Activated CD8-positive, alpha-beta memory T cell treated with anti-CD3 and anti-CD28 coated beads for 36 hours (primary cell): Measurements from ENCODE around the gene WLS. TPM values are rescaled to one million over a fixed set of nuclear protein-coding genes. Genes with fewer than 3 reads are reported as not detected.

Experiments used
- CTCF ChIA-PET: fragments of 350-600 bp; sonication (Branson Sonifier 250); formaldehyde crosslinking; loops from one replicate; lab custom pipeline; 2021; ENCODE audit warnings: antibody characterized with exemption; lab: Charles Lee
- POLR2A ChIA-PET: fragments of 350-600 bp; sonication (Branson Sonifier 250); formaldehyde crosslinking; loops from one replicate; lab custom pipeline; 2021; ENCODE audit warnings: antibody characterized with exemption; lab: Charles Lee
- total RNA-seq, 2 experiments: library from RNA; stranded (reverse); gene quantifications; one replicate each; pipeline ENCODE4 v1.2.3, GENCODE V29; 2021

WLS gene
- total RNA-seq, 2 experiments from 2014 or later, result not detected

DNA sequence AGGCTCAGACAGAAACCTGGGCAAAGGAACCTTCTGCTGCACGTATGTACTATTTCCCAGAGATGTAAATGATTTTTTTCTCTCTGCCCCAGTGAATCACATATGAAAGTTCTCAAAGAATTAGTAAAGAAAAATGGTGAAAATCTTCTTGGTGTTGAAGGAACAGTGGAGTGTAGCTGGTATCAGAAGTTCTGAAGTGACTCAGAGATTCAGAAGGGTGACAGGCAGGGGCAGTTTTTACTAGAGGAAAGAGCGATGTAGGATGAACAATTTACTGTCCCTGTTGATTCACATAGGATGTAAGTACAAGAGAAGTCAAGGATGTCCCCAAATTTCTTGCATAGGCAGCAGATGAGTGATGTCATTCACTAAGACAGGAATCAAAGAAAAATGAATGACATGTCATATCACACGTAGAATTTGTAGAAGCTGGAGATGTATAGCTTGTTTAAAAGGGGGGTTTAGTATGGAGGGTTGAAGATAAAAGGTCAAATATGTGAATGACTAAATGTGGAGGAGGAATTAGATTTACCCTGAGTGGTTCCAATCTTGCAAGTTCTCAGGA is 26.4 kb downstream of the WLS start:
- CTCF ChIA-PET, result no interaction called here
- POLR2A ChIA-PET, result no interaction called here

DNA sequence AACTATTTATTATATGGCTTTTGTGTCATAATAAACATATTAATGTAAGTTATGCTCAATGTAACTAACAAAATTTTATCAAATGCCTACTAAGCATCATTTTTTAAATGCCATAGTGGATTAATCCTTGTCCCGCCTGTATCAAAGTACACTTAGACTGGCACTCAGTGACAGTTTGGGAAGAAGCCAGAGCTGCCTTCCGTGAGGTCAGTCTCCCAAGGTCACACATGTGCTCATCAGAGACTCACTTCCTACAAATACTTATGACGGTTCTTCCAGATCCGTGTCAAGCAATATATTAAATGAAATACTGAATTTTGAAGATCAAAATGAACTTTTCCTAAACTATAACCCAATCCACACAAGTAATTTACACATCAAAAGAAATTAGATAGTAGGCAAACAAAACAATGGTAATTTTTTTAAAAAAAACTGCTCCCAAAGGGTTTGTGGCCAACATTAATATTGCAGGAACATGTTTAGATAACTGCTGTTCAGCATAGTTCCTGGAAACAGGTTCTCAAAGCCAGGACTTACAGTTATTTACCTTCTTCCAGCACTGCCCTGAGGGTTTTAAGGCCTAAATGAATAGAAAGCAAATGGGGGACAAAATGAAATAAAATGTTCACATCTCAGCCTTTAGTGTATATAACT is 27.2 kb downstream of the WLS start:
- ChIA-PET POLR2A (no interaction called here), CTCF (no interaction called here)

DNA sequence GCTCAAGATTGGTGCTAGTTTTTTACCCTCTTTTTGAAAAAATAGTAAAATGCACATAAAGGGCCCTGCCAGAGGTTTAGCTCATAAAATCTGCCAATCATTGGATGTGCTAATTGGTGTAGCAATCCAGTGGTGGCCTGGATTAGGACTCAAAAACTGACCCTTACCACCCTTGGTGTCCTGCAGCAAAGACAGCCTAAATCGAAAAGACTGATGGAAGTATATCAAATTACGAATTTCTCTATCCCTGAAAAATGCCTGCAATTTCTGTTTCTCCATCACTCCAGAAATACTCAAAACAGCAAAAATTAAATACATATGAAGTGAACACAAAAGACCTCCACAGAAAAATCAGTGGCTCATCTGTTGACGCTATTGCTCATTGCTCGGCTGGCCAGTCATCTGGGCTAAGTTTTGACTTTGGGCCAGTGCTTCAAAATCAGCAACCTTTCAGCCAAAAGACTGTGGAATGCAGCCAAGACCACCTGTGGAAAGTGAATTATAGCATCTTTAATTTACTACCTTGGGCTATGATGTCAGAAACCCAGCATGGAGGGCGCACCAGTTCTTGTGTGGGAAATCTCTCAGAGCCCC is 30.0 kb downstream of the WLS start:
- POLR2A ChIA-PET, result no interaction called here

DNA sequence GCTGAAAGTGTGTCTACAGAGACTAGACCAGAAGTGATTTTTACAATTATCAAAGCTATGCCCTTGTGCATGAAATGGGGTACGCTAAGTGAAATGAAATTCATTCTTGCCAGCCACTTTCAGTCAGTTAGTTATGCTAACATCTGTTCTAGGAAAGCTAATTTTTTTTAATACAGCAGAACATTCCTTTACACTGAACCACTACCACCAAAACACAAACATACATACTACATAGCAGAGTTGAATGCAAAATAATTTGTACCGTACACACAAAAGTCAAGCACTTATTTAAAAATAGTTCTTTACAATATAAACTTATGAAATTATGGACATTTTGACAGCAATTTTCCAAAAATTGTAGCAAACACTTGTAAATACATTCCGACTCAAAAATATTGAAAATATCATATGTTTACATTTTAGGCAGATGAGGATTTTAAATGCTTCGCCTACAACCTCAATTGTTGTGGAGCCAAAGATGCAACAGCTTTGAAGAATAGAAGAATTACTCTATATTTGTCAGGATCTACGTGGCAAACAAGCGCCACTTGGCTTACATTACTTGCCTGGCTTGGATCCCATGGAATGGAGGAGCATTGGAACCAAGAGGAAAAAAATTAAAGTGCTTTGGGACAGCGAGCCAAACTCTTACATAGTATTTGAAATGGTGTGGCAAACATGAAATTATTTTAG is 30.6 kb downstream of the WLS start:
- ChIA-PET CTCF (no interaction called here), POLR2A (no interaction called here)

More for the DNA sequence above, 30.0 kb downstream of the WLS start:
- CTCF ChIA-PET, result no interaction called here

DNA sequence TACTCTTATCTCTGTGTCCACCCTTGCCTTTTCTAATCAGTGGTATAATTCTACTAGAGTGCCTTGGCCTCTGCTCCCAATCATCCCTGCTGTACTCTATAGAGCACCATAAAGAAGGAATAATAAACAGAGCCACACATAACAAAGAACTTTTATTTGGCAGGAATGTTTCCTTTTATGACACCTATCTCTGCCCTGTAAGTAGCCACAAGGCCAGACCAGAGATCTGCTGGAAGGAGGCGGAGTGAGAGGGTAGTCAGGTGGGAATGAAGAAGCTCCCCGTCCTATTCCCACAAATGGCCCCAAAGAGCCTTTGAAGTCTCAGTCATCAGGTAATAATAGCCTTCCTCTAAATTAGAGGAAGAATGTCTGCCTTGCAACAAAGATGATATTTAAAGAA is 32.7 kb downstream of the WLS start:
- POLR2A ChIA-PET, result no interaction called here
- CTCF ChIA-PET, result no interaction called here

DNA sequence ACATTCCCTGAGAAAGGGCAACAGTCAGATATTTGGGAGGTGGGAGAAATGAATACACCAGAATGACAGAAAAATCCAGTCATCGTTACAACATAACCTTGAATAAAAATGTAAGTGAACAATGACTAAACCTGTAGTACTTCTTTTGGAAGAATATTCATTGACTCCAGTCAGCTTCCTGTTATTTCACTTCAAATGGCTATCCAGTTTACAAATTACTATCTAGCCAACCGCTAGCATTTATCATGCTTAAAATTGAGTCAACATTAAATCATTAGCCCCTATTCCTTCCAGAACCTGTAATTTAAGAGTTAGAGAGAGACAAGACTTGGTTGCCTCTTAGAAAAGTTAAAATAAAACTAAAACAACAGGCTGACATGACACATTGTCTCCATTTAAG is 33.6 kb downstream of the WLS start:
- CTCF ChIA-PET, result no interaction called here
- POLR2A ChIA-PET, result no interaction called here

DNA sequence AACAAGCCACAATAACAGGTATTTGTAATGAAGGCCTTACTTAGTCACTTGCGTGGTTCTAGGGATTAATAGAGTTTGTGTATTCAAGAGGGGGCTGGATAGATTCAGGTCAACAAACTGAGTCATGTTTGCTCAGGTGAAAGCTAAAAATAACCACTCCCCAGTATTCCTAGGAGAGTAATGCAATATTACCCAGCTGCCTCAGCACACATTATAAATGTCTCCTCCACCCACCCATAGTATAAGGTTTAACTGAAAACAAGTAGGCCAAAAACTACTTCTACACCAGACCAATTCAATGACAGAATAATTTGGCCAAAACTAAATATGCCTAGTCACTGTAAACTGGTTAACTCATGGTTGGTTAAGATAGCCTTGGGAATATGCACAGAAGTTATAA is 34.4 kb downstream of the WLS start:
- CTCF ChIA-PET, result no interaction called here

DNA sequence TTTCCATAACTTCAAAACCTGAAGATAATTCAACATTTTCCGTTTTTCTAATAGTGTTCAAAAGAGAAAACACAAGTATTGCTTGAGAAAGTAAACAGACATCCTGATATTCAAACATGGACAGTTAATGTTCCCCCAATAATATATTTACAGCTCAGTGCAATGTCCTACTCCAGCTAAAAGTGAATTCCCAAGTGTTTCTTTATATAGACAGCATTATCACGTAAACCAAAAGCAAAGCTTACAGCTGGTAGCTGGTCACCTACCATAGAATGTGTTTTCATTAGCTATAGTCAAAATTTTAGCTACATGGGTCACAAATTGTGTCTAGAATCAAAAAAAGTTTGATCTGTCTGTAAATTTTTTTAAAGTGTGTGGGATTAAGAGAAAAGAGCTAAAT is 34.9 kb downstream of the WLS start:
- ChIA-PET CTCF (no interaction called here), POLR2A (no interaction called here)

More for the DNA sequence above, 34.4 kb downstream of the WLS start:
- POLR2A ChIA-PET, result no interaction called here

DNA sequence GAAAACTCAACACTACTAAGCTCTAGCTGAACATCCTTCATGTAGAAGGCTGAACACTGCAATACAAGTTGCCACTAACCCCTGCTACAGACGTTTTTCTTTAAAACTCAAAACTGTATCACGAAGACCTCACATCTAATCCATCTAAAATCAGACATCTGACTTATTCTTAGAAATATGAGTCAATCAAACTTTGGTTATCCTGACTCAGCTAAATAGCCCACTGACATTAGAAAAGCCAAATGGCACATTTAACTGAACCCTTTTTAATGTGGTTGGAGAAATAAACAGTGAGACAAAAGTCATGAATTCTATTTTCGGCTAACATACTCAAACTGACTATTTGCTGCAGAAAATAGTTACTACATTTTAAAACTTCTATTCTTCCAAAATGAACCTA is 35.6 kb downstream of the WLS start:
- ChIA-PET POLR2A (no interaction called here), CTCF (no interaction called here)

DNA sequence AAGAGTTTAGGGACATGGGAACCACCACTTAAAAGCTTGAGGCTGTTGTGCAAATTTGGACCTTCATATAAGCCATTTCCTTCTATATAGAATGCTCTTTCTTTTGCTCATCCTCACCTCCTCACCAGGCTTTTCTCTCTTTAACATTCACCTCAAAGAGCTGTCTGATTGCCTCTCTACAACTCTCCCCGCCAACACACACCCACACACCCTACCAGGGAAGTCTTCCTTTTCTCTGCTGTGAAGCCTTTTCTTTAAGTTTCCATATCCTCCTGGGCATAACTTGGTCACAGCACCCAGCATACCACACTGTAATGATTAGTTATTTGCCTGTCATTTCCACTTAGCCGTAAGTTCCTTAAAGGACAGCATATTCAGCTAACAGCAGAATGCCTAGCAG is 40.6 kb downstream of the WLS start:
- CTCF ChIA-PET, result no interaction called here
- POLR2A ChIA-PET, result no interaction called here

DNA sequence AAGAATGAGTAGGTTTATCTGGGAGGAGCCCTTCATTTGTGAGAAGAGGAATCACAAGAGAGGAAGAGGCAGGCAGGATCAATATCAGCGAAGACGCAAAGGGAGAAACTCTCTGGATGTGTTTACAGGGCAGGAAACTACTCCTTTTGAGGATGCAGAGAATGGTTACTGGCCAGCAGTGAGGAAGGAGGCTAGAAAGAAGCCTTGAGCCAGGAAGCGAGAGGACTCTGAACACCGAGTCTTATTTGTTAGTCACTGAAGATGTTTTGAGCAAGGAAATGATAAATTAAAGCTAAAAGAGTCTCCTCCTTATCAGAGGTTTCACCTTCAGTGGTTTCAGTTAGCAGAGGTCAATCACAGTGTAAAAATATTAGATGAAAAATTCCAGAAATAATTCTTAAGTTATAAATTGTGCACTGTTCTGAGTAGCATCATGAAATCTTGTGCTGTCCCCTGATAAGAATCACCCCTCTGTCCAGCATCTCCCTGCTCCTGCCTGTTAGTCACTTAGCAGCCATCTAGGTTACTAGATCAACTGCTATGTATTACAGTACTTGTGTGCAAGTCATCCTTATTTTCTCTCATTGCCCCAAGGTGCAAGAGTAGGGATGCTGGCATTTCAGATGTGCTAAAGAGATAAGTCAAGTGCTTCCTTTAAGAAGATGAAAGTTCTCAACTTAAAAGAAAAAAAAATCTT is 43.5 kb downstream of the WLS start:
- CTCF ChIA-PET, result no interaction called here

DNA sequence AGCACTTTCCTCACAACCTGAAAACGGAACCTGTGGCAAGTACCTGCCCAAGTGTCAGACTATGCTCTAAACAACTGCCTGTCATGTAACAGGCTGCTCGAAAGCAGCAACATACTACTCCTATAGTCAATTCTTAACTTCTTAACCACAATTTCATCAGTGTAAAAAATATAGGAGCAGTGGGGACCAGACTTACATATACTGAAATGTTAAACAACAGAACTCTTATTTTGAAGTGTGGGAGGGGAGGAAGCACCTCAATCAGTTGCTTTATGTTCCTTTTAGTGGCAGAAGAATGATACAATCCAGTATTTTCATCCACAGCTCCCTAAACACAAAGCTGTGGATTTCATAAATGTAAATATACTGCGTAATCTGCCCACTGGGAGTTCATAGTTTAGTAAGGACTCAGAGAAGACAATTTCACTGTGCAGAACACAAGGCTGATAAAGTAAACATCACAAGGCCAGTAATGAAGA is 44.2 kb downstream of the WLS start:
- POLR2A ChIA-PET, result no interaction called here
- CTCF ChIA-PET, result no interaction called here

More for the DNA sequence above, 43.5 kb downstream of the WLS start:
- POLR2A ChIA-PET, result no interaction called here

DNA sequence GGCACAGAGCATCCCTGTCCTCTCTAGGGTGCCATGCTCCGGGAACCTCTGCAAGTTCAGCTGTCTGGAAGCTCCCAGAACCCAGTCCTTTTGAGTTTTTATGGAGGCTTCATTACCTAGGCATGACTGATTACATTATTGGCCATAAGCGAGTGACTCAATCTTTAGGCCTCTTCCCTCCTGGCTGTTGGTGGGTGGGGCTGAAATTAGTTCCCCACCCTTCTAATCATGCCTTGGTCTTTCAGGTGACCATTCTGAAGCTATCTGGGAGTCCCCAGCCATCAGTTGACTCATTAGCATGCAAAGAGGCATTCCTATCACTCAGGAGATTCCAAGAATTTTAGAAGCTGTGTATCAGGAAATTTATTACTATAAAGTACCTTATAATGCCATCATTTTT is 46.6 kb downstream of the WLS start:
- CTCF ChIA-PET, result no interaction called here
- POLR2A ChIA-PET, result no interaction called here

DNA sequence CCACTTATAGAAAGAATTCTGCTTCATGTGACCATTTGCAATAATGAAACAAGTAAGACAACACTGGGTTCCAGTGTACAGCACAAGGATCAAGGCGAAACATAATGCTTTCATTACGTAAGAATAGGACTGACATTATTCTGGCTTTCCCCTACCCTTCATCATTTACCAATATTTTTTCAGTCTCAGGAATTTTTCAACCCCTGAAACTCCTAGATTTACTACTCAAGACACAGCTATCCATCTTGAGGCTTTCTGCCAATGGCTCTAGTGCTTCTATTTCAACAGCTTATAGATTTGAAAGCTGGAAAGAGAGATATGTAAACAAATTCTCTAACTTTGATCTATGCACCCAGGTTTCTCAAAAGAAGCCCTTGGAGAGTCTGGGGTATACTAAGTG is 48.4 kb downstream of the WLS start:
- CTCF ChIA-PET, result no interaction called here
- POLR2A ChIA-PET, result no interaction called here

DNA sequence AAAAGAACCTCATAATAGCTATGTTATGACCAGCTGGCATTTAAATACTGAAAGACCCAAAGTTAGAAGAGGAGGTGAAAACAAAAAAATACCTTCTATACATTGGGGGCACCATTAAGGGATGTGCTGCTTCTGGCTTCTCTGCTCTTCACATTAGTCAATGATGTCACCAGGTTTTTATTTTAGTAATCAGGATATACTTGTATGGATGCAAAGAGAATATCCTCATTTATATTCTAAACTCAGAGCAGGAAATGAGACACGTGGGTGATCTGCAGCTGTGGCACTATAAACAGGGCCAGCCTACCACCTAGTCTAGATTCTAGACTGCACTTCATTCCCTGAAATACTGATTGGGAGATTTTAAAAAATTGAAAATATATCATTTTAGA is 51.2 kb downstream of the WLS start:
- POLR2A ChIA-PET, result no interaction called here
- CTCF ChIA-PET, result no interaction called here

DNA sequence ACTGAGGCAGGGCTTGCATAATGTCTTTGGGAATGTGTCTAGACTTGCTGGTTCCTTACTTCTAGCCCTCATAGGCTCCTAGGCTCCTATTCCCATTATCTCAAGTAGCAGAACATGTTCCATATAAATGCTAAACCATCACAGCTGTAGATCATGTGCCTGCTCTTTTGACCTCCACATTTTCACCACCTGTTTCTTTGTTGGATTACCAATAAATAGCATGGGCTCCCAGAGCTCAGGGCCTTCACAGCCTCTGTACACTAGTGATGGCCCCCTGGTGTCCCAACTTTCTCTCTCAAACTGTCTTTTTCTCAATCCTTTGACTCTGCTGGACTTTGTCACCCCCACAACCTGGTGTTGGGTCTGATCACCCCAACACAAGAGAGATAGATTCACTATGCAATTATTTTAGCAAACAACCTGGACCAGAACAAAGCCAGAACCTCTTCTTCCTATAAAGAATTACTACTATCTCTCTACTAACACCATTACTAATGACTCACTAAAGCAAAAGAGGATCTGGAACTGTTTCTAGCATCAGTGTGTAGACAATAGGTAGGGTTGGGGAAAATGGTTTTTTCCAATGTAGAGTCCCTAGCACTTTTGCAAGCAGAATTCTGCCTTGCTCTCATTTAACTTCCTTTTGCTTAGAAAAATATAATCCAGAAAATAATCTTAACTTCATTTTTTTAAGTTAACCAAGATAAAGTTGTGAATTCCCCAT is 51.7 kb downstream of the WLS start:
- ChIA-PET CTCF (no interaction called here), POLR2A (no interaction called here)

DNA sequence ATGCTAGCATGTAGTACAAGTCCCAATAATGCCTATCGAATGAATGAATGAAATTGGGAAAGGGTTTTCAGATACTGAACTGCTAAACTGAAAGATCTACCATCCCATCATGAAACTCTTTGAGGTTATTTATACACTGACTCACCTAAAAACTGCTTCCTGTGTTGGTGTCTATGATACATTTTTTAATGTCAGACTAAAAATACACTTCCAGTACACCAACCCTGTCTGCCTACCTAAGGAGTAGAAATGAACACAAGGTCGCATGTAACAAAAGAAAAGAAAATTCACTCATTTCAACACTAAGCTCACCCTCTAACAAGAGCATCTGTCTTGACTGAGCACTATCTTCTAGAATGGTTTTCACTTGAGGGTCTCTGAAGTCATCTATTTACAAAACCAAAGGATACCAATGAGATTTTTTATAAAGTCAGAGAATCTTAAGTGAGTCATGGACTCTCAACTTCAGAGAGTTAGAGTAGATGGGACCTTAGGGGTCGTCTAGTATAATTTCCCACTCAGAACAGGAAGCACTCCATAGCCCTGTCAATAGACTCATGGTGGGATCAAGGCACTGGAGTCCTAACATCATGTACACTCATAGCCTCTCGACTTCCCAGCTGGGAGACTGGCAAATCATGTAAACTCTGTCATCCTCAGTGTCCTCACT is 53.4 kb downstream of the WLS start:
- POLR2A ChIA-PET, result no interaction called here
- CTCF ChIA-PET, result no interaction called here

DNA sequence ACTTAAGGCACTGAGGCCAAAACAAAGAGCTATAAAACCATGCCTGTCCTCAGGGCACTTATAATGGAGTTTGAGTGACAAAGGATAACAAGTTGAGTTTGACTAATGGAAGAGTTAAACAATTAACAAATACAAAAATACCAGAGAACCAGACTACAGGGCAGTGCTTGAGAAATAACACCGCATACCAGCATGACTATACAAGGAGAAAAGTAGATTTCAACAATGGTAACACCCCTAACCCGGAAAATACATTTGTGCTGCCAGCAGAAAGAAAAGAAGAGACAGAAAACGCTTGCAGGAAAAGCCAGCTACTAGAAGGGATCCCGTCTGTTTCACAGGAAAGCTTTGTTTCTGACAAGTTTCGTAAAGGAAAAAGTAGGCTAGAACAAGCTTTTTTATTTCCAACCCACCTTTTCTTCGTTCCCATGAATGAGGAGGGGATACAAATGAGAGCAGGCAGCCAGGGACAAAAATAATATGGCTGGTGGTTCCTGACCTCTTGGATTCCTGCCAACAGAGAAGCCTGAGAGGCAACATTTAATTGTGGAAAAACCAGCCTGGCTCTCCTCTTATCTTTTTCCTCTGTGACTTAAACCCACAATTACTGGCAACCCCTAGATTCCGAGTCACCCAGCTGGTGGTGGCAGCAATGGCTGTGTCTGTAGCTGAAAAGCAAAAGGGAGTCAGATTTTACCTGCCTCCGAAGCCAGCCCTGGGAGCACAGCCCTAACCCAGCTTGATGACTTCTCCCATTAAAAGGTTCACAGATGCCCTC is 56.5 kb downstream of the WLS start:
- ChIA-PET CTCF (no interaction called here), POLR2A (no interaction called here)
